Ishikawa (cell line): ENCODE results near the gene FSTL4.

Source experiments
- CEBPB ChIP-seq: IDR thresholded peaks from 2 replicates; pipeline ENCODE4 v1.6.1; 2012
- CREB1 ChIP-seq: IDR thresholded peaks from 2 replicates; pipeline ENCODE4 v1.6.1; 2012; ENCODE audit warnings: low read depth
- EGR1 ChIP-seq: IDR thresholded peaks from 2 replicates; pipeline ENCODE4 v1.6.1; 2012
- EP300 ChIP-seq: IDR thresholded peaks from 2 replicates; pipeline ENCODE4 v1.6.1; 2012; ENCODE audit warnings: borderline replicate concordance
- FOXM1 ChIP-seq: IDR thresholded peaks from 2 replicates; pipeline ENCODE4 v1.6.1; 2012; ENCODE audit warnings: low read depth, borderline replicate concordance
- NFIC ChIP-seq: IDR thresholded peaks from 2 replicates; pipeline ENCODE4 v1.6.1; 2012
- RAD21 ChIP-seq: IDR thresholded peaks from 2 replicates; pipeline ENCODE4 v1.6.1; 2012; ENCODE audit warnings: low read depth
- TAF1 ChIP-seq: IDR thresholded peaks from 2 replicates; pipeline ENCODE4 v1.6.1; 2012; ENCODE audit warnings: low read depth, mild to moderate bottlenecking
- TCF12 ChIP-seq: IDR thresholded peaks from 2 replicates; pipeline ENCODE4 v1.6.1; 2012; ENCODE audit warnings: low read depth
- TEAD4 ChIP-seq: IDR thresholded peaks from 2 replicates; pipeline ENCODE4 v1.6.1; 2012
- YY1 ChIP-seq: IDR thresholded peaks from 2 replicates; pipeline ENCODE4 v1.6.1; 2012; ENCODE audit warnings: low read depth
- ZBTB7A ChIP-seq: IDR thresholded peaks from 2 replicates; pipeline ENCODE4 v1.6.1; 2012; ENCODE audit warnings: low read depth
- TF ChIP-seq, protein P1 (sequence below): IDR thresholded peaks from 2 replicates; pipeline ENCODE4 v1.6.1; 2012
- TF ChIP-seq, protein P2 (sequence below): IDR thresholded peaks from 2 replicates; pipeline ENCODE4 v1.6.1; 2012; ENCODE audit warnings: low read depth, mild to moderate bottlenecking
- TF ChIP-seq, protein P3 (sequence below): IDR thresholded peaks from 2 replicates; pipeline ENCODE4 v1.6.1; 2012

FSTL4 gene

DNA sequence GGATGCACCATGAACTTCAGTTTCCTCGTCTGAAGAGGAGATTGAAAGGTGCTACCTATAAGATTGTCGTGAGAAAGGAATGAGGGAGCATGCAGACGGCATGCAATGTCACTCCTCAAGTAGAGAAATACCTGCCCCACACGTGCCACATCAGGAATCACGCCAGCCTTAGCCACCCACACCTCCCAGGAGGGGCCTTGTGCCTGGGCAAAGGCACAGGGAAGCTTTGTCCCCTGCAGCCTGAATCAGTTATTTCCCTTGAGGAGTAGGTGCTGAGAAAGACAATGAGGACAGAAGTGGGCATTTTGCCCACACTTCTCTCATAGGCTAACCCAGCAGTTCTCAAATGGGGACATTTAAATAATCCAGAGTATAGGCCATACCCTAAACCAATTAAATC is 31.0 kb downstream of the FSTL4 start:
- TF ChIP-seq YY1 (no peak), CEBPB (no peak), ZBTB7A (no peak), FOXM1 (no peak), TCF12 (no peak), EP300 (no peak), TEAD4 (no peak), EGR1 (no peak), TAF1 (no peak), NFIC (no peak), CREB1 (no peak), RAD21 (no peak)
- TF ChIP-seq, protein P1, sequence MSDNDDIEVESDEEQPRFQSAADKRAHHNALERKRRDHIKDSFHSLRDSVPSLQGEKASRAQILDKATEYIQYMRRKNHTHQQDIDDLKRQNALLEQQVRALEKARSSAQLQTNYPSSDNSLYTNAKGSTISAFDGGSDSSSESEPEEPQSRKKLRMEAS: no peak
- TF ChIP-seq, protein P2, sequence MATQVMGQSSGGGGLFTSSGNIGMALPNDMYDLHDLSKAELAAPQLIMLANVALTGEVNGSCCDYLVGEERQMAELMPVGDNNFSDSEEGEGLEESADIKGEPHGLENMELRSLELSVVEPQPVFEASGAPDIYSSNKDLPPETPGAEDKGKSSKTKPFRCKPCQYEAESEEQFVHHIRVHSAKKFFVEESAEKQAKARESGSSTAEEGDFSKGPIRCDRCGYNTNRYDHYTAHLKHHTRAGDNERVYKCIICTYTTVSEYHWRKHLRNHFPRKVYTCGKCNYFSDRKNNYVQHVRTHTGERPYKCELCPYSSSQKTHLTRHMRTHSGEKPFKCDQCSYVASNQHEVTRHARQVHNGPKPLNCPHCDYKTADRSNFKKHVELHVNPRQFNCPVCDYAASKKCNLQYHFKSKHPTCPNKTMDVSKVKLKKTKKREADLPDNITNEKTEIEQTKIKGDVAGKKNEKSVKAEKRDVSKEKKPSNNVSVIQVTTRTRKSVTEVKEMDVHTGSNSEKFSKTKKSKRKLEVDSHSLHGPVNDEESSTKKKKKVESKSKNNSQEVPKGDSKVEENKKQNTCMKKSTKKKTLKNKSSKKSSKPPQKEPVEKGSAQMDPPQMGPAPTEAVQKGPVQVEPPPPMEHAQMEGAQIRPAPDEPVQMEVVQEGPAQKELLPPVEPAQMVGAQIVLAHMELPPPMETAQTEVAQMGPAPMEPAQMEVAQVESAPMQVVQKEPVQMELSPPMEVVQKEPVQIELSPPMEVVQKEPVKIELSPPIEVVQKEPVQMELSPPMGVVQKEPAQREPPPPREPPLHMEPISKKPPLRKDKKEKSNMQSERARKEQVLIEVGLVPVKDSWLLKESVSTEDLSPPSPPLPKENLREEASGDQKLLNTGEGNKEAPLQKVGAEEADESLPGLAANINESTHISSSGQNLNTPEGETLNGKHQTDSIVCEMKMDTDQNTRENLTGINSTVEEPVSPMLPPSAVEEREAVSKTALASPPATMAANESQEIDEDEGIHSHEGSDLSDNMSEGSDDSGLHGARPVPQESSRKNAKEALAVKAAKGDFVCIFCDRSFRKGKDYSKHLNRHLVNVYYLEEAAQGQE: no peak
- TF ChIP-seq, protein P3, sequence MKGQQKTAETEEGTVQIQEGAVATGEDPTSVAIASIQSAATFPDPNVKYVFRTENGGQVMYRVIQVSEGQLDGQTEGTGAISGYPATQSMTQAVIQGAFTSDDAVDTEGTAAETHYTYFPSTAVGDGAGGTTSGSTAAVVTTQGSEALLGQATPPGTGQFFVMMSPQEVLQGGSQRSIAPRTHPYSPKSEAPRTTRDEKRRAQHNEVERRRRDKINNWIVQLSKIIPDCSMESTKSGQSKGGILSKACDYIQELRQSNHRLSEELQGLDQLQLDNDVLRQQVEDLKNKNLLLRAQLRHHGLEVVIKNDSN: no peak

DNA sequence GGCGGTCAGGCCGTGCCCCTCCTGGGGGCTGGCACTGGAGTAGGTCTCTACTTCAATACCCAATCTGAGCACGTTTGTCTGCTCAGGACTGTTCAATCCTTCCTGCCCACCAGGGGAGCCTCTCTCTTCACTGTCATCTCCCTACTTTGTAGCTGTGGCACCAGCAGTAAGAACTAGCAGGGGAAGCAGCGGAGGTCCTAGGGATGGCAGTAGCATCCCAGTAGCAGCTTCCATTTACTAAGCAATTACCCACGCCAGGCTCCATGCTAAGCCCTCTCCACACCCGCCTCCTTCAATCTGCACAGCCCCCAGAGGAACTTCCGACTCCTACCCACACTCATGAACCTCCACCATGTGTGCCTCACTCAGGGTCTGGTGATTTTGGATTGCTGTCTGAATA is 31.7 kb downstream of the FSTL4 start:
- TF ChIP-seq CEBPB: no peak
- TF ChIP-seq, protein P1: no peak
- TF ChIP-seq, protein P3: no peak
- TF ChIP-seq RAD21: no peak
- TF ChIP-seq EP300: no peak
- no peak for TF ChIP-seq FOXM1
- TF ChIP-seq CREB1: no peak
- TF ChIP-seq ZBTB7A: no peak
- no peak for TF ChIP-seq EGR1
- TF ChIP-seq YY1: no peak
- TF ChIP-seq TEAD4: no peak

DNA sequence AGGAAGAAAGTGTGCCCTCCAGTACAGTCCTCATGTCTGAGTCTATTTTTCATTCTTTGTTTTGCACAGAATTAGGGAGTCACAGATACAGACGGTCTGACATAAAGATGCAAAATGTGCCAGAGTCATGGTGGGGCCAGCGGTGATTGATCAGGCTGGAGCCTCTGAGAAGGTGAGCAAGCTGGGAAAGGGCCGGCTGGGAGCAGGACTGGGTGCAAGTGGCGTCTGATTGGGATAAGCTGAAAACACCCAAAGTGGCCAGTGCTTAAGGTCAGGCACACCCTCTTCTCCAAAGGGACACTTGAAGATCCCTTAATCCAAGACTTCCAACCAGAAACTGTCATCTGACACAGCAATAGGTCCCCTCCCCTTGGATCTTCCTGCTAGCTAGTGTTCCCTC is 32.6 kb downstream of the FSTL4 start:
- TF ChIP-seq FOXM1 (no peak), CREB1 (no peak), YY1 (no peak), TEAD4 (no peak), NFIC (no peak), CEBPB (no peak), TAF1 (no peak), ZBTB7A (no peak), EGR1 (no peak), RAD21 (no peak)
- TF ChIP-seq, protein P3: no peak
- TF ChIP-seq, protein P2: no peak
- TF ChIP-seq, protein P1: no peak

DNA sequence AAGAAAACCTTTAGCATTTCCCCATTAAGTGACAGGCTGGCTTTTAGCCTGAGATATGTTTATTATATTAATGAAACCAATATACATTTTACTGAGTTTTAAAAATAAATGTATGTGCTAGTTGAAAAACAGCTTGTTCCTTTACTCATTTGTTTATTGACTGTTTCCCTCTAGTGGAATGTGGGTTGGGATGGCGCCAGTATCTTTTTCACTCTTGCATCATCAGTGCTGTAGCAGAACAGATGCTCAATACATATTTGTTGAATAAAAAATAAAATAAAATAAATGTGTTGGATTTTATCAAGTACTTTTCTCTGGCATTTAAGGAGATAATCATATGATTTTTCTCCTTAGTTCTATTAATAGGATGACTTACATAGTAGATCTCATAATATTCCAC is 43.0 kb downstream of the FSTL4 start:
- TF ChIP-seq, protein P3: no peak
- TF ChIP-seq FOXM1 (no peak), CREB1 (no peak), TCF12 (no peak), EGR1 (no peak), TAF1 (no peak), CEBPB (no peak), ZBTB7A (no peak), TEAD4 (no peak), YY1 (no peak), NFIC (no peak)
- TF ChIP-seq, protein P1: no peak

DNA sequence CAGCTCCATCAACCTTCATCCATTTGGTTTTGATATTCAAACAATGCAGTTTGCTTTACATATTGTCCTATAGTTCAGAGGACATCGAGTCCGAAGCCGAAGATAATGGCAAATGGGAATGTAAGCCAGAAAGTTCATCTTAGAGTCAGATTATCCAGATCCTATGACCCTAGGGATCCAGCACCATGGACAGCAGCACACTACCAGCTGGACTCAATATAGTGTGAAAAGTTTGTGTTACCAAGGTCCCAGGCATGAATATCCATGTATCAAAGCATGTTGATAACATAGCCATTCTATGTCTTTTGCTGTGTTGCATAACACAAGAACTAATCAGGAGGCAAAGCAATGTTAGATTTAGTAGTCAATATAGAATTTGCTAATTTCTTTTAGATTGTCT is 46.3 kb downstream of the FSTL4 start:
- TF ChIP-seq TCF12: no peak
- TF ChIP-seq, protein P2: peak; percentile 98
